Measurements from ENCODE around the gene TAGLN3.

The TAGLN3 gene

DNA sequence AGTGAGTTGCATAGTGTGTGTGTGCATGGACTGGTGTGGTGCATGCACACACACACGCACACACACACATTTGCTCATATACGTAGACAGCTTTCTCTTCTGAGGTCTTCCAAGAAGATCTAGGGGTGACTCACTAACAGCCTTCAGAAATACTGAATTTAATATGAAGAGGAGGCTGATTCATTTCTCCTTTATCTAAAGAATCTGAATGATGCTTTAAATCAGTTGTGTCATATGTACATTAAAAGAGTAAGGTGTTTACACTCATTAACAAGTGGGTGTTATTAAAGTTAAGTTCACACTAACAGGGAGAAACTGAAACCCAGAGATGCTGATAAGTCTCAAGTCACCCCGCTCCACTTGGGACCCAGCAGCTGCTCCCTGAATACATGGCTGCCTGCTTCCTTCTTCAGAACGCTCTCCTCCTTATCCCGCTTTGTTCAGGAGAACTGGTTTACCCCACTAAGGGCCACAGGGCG is 57.8 kb downstream of the TAGLN3 start:
- DNase-seq, result no peak

DNA sequence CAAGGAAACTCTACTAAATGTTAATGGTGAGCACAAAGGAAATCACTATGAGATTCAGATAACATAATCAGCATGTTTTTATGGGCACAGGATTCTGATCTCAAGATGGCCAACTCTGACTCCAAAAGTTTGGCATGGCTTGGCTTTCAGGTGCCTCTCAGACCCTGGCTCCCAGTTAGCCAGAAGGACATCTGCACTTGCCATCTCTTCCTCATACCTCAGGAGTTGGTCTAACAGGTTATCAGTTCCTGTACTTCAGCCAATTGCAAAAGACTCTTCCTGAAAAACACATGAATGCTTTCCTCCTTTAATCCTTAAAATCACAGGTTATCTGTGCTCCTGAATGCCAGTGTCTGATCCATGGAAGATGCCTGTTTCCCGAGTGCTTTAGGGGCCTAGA is 60.8 kb downstream of the TAGLN3 start:
- no peak for DNase-seq

DNA sequence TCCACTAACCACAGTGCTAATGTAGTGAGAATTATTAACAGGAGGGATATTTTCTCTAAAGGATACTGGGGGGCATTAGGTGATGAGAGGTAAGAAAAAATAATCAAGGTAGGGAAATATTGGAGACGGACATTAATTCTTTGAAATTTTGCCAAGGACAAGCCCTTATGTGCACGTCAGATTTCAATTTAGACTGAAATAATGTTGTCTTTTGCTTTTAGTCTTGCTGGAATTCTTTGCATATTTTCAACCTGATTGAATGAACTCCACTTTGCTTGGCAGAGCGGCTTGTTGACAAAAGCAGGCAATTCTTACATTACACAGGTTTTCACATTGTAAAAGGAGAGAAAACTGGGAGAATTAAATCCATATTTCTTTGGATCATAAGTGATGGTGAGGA is 62.4 kb downstream of the TAGLN3 start:
- no peak for DNase-seq
